Hypothalamus (tissue), 51 donors: Measurements from ENCODE around the gene FAM43A.

Experiments used
- DNase-seq, 51 donors: peaks; one replicate each; lab custom pipeline; 2025; lab: John Stamatoyannopoulos, UW

Gene FAM43A

DNA sequence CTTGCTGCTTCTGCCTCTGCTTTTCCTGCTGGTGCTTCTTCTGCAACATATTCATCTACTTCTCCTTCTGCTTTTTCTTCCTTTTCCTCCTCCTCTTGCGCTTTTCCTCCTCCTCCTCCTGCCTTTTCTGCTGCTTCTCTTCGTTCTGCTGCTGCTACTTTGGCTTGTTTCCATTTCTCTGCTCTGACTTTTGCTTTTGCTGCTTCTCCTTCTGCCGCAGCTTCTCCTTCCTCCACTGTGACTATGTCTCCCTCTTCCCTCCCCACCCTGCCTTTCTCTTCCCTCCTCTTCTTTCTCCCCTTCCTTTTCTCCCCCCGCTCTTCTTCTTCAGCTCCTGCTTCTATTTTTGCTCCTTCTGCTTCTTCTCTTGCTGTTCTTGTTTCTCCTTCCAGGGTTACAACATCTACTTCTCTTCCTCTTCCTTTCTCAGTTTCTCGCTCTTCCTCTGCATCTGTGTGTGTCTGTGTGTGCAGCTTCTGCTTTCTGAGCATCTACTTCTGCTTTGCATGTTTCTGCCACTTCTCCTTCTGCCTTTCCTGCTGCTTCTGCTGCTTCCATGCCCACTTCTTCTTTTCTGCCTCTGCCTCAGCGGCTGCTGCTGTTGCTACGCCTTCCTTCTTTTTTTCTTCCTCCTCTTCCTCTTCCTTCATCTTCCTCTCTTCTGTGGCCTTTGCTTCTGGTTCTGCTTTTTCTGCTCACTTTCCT is 51.4 kb downstream of the FAM43A start:
- DNase-seq = no peak
